ENCODE results near the gene COL17A1.

- TF ChIP-seq EZH2 (IDR thresholded peaks at IDR 0.05; ENCODE audit: borderline replicate concordance, low read length) (no peak), CTCF (IDR thresholded peaks at IDR 0.05; ENCODE audit: low read length) (no peak)
These were observed at the start of gene COL17A1 for GRCh38 chr10:104085801-104086400.
